Peyer's patch (tissue), 4 donors: ENCODE results near the gene FAM111A.

Experiments
- POLR2A ChIP-seq, 2 donors: fragments of 450-650 bp; IDR thresholded peaks; one replicate each; pipeline ENCODE4 v1.5.1; 2017; ENCODE audit warnings: antibody characterized with exemption in 2 of 2, mild to moderate bottlenecking in 2 of 2, moderate library complexity in 2 of 2
- TF ChIP-seq, protein P1 (sequence below), 6 experiments: fragments of 450-650 bp in 4 of 6; fragments of 200-600 bp in 2 of 6; sonication (generic) in 1 of 6; IDR thresholded peaks; one replicate each; pipeline ENCODE4 v1.5.1; 2017 to 2019; ENCODE audit warnings: antibody characterized with exemption in 6 of 6, mild to moderate bottlenecking in 3 of 6, moderate library complexity in 1 of 6

DNA sequence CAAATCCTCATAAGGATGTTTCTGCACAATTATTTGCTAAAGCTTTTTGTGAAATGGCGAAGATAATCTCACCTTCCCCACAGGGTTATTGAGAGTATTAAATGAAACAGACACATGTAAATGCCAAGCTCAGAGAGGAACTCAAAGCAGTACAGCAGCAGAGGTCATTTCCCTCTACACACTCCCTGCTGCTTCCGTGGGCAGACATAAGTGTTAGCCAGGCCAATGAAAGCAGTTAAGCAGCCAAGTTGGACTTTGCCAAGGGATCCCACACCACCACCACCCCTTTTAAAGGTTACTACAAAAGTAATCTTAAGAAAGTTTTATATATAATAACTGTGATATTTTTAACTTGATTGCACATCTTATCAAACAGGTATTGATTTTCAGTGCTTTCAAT, 4.0 kb upstream of the FAM111A start:
- TF ChIP-seq, protein P1, sequence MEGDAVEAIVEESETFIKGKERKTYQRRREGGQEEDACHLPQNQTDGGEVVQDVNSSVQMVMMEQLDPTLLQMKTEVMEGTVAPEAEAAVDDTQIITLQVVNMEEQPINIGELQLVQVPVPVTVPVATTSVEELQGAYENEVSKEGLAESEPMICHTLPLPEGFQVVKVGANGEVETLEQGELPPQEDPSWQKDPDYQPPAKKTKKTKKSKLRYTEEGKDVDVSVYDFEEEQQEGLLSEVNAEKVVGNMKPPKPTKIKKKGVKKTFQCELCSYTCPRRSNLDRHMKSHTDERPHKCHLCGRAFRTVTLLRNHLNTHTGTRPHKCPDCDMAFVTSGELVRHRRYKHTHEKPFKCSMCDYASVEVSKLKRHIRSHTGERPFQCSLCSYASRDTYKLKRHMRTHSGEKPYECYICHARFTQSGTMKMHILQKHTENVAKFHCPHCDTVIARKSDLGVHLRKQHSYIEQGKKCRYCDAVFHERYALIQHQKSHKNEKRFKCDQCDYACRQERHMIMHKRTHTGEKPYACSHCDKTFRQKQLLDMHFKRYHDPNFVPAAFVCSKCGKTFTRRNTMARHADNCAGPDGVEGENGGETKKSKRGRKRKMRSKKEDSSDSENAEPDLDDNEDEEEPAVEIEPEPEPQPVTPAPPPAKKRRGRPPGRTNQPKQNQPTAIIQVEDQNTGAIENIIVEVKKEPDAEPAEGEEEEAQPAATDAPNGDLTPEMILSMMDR (IDR thresholded peaks at IDR 0.05), result no peak
- no peak for TF ChIP-seq POLR2A (IDR thresholded peaks at IDR 0.05)
